ENCODE measurements around the gene OIP5. TPM values are rescaled to one million over a fixed set of nuclear protein-coding genes. Genes with fewer than 3 reads are reported as not detected.
A peak's percentile ranks its signal among the peaks of the same experiment; 100 is the strongest.

The OIP5 gene
- total and polyA plus RNA-seq, 2 of the 13 experiments (the other 11 are each of a cell fraction or from before 2014, with no cell fraction given), result 10.7 to 38.0 TPM

DNA sequence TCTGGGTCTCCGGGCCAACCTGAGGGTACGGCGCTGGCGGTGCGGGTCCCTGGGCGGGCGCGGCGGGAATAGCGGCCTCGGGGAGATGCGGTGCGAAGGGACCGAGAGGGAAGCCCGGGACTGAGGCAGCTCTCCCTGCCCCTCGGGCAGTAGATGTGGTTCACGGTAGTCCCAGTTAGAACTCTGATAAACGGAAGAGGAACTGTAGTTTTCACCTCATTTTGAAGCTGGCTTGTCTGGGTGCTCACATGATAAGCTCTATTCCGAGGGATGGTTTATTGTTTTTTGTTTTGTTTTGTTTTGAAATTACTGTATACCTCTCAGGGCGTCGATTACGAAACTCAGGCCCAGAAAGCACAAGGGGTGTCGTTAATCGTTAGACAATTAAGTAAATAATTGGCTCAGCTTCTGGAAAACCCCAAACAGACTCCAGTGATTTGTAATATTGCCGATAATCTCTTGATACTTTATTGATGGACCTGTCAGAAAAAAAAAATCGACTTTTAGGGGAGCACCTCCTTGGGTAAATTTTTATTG lies 703 bp upstream of the OIP5 start (continued):
- 0 out of 2 replicates have a peak, but pooled peaks have one; percentile 38 for TF ChIP-seq ZNF567 (CRISPR knock-in tag; IDR thresholded peaks at IDR 0.05; ENCODE audit: borderline replicate concordance)
- TF ChIP-seq, protein P1, sequence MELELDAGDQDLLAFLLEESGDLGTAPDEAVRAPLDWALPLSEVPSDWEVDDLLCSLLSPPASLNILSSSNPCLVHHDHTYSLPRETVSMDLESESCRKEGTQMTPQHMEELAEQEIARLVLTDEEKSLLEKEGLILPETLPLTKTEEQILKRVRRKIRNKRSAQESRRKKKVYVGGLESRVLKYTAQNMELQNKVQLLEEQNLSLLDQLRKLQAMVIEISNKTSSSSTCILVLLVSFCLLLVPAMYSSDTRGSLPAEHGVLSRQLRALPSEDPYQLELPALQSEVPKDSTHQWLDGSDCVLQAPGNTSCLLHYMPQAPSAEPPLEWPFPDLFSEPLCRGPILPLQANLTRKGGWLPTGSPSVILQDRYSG (CRISPR knock-in tag; IDR thresholded peaks at IDR 0.05), result no peak
- no peak for TF ChIP-seq ZBTB38 (CRISPR knock-in tag; IDR thresholded peaks at IDR 0.05)
- peak; percentile 24 for TF ChIP-seq HDAC2 (CRISPR knock-in tag; IDR thresholded peaks at IDR 0.05)
- no peak for TF ChIP-seq TIGD3 (CRISPR knock-in tag; IDR thresholded peaks at IDR 0.05; ENCODE audit: borderline replicate concordance)
- TF ChIP-seq, protein P2, sequence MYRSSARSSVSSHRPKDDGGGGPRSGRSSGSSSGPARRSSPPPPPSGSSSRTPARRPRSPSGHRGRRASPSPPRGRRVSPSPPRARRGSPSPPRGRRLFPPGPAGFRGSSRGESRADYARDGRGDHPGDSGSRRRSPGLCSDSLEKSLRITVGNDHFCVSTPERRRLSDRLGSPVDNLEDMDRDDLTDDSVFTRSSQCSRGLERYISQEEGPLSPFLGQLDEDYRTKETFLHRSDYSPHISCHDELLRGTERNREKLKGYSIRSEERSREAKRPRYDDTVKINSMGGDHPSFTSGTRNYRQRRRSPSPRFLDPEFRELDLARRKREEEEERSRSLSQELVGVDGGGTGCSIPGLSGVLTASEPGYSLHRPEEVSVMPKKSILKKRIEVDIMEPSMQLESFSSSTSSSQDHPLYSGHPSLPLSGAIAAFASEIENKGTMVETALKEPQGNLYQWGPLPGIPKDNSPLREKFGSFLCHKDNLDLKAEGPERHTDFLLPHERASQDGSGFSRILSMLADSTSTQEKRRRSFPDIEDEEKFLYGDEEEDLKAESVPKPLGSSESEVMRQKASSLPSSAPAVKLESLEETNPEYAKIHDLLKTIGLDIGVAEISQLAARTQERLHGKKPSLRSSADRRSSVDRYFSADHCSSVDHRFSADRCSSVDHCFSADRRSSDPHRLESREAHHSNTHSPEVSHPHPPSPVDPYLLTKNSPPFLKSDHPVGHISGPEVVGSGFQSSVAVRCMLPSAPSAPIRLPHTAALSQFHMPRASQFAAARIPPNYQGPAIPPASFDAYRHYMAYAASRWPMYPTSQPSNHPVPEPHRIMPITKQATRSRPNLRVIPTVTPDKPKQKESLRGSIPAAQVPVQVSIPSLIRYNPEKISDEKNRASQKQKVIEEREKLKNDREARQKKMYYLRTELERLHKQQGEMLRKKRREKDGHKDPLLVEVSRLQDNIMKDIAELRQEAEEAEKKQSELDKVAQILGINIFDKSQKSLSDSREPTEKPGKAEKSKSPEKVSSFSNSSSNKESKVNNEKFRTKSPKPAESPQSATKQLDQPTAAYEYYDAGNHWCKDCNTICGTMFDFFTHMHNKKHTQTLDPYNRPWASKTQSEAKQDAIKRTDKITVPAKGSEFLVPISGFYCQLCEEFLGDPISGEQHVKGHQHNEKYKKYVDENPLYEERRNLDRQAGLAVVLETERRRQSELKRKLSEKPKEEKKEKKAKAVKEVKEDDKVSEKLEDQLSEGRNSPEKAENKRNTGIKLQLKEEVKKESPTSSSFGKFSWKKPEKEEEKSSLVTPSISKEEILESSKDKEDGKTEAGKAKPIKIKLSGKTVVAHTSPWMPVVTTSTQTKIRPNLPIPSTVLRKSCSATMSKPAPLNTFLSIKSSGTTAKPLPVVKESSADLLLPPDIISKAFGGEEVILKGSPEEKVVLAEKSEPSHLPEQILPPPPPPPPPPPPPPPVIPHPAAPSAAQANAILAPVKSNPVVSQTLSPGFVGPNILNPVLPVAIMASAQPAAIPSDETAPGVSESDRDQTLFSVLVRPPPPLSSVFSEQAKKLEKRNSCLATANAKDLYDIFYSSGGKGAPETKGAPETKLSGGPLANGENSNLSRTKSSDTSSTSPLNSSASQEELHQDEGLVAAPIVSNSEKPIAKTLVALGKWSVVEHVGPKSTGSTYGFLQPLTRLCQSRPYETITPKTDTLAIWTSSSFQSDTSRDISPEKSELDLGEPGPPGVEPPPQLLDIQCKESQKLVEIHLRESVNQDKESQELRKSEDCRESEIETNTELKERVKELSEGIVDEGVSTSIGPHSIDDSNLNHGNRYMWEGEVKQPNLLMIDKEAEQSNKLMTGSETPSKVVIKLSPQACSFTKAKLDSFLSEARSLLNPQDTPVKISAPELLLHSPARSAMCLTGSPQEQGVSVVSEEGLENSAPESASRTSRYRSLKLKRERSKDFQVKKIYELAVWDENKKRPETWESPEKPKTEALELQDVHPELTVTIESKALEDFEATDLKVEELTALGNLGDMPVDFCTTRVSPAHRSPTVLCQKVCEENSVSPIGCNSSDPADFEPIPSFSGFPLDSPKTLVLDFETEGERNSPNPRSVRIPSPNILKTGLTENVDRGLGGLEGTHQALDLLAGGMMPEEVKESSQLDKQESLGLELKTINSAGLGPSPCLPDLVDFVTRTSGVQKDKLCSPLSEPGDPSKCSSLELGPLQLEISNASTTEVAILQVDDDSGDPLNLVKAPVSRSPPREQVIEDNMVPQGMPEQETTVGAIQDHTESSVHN (CRISPR knock-in tag; IDR thresholded peaks at IDR 0.05), result no peak
- TF ChIP-seq, protein P3, sequence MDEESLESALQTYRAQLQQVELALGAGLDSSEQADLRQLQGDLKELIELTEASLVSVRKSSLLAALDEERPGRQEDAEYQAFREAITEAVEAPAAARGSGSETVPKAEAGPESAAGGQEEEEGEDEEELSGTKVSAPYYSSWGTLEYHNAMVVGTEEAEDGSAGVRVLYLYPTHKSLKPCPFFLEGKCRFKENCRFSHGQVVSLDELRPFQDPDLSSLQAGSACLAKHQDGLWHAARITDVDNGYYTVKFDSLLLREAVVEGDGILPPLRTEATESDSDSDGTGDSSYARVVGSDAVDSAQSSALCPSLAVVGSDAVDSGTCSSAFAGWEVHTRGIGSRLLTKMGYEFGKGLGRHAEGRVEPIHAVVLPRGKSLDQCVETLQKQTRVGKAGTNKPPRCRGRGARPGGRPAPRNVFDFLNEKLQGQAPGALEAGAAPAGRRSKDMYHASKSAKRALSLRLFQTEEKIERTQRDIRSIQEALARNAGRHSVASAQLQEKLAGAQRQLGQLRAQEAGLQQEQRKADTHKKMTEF (CRISPR knock-in tag; IDR thresholded peaks at IDR 0.05), result no peak
- TF ChIP-seq PLRG1 (conservative IDR thresholded peaks at IDR 0.05), result no peak
- no peak for TF ChIP-seq RBFOX2 (IDR thresholded peaks at IDR 0.05; ENCODE audit: low read depth, low read length)
- no peak for TF ChIP-seq ZNF333 (CRISPR knock-in tag; IDR thresholded peaks at IDR 0.05; ENCODE audit: borderline replicate concordance)
- no peak for TF ChIP-seq ZBTB8A (CRISPR knock-in tag; IDR thresholded peaks at IDR 0.05; ENCODE audit: borderline replicate concordance, low read depth)
- TF ChIP-seq, protein P4, sequence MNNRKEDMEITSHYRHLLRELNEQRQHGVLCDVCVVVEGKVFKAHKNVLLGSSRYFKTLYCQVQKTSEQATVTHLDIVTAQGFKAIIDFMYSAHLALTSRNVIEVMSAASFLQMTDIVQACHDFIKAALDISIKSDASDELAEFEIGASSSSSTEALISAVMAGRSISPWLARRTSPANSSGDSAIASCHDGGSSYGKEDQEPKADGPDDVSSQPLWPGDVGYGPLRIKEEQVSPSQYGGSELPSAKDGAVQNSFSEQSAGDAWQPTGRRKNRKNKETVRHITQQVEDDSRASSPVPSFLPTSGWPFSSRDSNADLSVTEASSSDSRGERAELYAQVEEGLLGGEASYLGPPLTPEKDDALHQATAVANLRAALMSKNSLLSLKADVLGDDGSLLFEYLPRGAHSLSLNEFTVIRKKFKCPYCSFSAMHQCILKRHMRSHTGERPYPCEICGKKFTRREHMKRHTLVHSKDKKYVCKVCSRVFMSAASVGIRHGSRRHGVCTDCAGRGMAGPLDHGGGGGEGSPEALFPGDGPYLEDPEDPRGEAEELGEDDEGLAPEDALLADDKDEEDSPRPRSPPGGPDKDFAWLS (CRISPR knock-in tag; IDR thresholded peaks at IDR 0.05; ENCODE audit: borderline replicate concordance), result no peak
- no peak for TF ChIP-seq IRX3 (CRISPR knock-in tag; IDR thresholded peaks at IDR 0.05; ENCODE audit: borderline replicate concordance, low read depth)
- TF ChIP-seq KAT8 (CRISPR knock-in tag; IDR thresholded peaks at IDR 0.05), result no peak
